GM19099 (cell line): Measurements from ENCODE around the gene EPHB4.

ENCODE experiments used
- POLR2A ChIP-seq: IDR thresholded peaks from 3 replicates; pipeline ENCODE4 v1.6.1; 2011; ENCODE audit warnings: low read depth; ENCODE audit not compliant: insufficient read length; ENCODE audit errors: extremely low read depth

Gene EPHB4

DNA sequence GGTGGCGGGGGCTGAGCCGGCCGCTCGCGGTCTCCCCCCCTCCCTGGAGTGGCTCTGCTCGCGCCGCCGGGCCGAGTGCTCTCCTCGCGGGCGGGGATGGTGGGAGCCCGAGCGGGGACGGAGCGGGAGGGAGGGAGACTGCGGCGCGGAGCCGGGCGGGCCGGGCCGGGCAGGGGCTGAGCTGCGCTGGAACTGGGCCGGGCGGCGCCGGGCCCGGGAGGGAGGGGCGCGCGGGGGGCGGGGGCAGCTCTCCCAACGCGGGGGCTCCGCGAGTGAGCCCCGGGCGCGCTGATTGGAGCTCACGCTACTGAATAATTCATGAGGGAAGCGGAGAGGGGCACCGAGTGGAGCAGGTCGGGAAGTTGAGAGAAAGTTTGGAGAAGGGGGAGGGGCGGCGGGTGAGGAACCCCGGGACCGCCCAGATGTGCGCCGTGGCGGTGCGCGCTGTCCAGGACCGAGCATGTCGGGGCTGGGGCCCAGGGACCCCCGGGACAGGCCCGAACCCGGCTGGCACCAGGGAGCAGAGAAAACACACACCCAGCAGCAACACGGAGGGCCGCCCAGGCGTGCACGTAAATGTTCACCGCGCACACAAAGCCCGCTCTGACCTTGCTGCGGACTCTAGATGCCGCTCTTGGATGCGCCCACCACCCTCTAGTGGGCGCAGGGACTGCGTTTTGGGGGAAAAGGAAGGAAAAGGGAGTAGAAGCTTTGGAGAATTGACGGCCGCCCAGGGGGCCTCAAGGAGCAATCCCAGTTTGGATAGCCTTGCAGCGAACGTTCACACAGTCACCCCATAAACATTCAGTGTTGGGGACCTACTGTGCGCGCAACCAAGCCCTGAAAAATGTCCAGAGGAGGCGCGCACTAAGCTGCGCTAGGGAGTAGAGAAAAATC lies at the start of gene EPHB4:
TSS of gene EPHB4 (minus strand) at position 194 of the 897 bp plus-strand sequence. CDS start 493 bp downstream, outside the sequence.
- TF ChIP-seq POLR2A: no peak

DNA sequence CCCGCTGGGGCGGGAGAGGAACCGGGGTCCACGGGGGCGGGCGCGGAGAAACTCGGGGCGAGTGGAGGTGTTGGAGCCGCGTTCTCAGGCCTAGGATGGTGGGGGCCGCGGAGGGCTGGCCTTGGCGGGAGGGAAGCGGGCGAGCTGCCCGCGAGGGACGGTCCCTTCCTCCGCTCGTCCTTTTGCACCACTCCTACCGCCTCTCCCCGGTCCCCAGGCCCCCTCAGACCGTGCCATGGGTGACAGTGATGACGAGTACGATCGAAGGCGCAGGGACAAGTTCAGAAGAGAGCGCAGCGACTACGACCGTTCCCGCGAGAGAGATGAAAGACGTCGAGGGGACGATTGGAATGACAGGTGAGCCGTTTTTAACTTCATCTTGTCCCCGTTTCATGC lies 48.0 kb upstream of the EPHB4 start:
- no peak for TF ChIP-seq POLR2A

DNA sequence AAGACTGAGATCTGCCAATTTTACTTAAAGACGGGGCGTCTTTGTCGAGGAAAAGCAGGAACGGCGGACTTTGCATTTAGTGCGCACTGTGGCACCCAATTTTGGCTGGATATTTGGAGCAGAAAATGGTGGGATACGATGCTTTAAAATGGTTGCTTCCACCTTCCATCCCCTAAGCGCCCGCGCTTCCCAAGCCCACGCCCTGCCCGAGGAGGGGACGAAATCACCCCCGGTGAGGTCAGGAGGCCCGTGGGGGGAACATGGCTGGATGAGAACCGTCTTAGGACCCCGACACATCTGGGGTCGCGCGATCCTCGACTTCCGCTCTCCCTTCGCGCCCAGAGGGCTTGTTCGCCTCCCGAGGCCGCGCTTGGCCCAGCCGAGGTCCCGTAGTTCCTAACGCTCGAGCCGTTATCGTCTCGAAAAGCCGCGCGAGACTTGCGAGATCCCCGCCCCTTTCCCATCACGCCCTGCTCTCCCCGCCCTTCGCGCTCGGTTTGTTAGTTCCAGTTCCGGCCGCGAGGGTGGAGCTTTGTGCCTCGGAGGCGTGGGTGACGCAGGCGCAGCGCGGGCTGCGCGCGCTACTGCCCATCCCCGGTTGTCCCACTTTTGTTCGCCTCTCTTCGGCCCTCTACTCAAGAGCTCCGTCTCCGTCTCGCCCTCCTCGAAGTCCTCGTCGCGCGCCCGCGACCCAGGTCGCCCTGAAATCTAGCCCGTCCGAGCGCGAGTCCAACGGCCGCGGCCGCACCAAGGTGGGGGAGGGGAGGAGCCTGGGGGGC lies 47.4 kb upstream of the EPHB4 start, which contains the start of gene SRRT:
TSS of gene SRRT (plus strand) at position 527 of the 779 bp plus-strand sequence. CDS start 488 bp downstream, outside the sequence.
- peak; percentile 96 for TF ChIP-seq POLR2A

DNA sequence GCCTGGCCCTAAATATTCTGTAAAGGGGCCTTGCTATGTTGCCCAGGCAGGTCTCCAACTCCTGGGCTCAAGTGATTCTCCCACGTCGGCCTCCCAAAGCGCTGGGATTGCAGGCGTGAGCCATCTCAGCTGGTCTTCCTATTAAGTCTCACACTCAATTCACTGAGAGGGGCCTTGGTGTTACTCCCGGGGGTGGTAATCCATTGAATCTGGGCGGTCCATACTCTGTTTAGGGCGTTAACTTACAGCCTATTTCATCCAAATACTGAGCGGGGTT lies 46.9 kb upstream of the EPHB4 start:
- TF ChIP-seq POLR2A: no peak

DNA sequence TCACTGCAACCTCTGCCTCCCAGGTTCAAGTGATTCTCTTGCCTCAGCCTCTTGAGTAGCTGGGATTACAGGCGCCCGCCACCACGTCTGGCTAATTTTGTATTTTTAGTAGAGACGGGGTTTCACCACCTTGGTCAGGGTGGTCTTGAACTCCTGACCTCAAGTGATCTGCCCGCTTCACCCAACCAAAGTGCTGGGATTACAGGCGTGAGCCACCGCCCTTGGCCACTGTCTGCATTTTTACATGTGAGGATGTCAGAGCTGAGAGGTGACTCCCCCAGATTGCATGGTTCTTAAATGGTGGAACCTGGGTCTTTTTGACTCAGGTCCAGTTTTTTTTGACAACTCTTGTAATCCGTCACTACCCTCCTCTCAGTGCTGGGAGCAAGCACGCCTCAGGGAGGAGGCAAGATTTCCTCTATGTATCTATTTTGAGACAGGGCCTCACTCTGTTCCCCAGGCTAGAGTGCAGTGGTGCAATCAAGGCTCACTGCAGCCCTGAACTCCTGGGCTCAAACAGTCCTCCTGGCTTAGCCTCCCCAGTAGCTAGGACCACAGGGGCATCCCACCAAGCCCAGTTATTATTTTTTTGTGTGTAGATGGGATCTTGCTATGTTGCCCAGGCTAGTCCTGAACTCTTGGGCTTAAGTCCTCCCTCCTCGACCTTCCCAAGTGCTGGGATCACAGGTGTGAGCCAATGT lies 46.4 kb upstream of the EPHB4 start:
- TF ChIP-seq POLR2A: no peak

DNA sequence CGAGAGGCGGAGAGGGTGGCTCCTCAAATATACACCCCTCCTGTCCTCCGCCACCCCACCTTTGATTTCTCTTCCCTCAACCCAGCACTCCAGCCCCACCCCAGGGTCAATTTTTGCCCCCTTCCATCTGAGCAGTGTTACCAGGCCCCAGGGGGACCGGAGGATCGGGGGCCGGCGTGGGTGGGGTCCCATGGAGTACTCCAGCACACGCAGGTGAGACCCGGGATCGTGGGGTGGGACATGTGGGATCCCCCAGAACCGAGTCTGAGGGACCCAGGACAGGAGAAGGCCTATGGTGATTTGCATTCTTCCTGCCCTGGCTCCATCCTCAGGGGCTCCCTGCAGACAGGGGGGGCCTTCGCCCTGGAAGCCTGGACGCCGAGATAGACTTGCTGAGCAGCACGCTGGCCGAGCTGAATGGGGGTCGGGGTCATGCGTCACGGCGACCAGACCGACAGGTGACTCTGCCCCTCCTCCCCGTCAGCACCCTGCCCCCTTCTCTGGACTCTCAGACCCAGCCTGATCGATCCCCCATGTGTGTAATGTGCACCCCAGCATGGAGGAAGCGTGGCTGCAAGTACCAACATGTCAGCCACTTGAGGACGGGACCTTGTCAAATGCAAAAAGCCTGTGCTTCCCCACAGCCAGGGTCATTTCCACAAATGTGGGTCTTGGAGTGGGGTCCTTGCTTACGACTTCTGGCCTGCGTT lies 40.6 kb upstream of the EPHB4 start:
- no peak for TF ChIP-seq POLR2A

DNA sequence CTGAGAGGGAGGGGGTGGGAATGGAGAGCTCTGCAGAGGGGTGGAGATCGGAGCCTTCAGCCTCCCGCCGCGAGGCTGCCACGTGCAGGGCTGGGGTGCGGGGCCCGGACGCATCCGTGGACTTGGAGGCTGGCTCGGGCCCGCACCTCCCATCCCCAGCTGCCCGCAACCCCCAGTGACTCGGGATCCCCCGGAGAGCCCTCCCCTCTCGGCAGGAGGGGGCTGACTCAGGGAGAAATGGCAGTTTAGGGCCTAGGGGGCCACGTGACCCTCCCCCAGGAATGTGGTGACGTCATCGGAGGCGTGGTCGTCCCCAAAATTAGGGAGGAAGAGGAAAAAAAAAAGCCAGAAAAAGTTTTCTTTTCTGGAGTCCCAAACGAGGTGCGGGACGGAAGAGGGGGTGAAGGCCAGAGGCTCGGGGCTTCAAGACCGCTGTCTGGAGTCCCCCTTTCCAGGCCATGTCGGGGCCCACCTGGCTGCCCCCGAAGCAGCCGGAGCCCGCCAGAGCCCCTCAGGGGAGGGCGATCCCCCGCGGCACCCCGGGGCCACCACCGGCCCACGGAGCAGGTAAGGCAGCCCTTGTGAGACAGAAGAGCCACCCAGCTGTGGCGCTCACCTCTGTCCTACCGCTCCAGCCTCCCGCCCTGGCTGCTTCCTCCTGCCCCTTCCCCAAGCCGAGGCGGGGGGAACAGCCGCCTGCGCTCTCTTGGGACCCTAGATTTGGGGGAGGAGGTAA lies 39.9 kb upstream of the EPHB4 start, which contains the start of gene TRIP6:
TSS of gene TRIP6 (plus strand) at position 348 of the 736 bp plus-strand sequence. CDS start at position 459, 111 bp downstream.
- peak; percentile 54 for TF ChIP-seq POLR2A

DNA sequence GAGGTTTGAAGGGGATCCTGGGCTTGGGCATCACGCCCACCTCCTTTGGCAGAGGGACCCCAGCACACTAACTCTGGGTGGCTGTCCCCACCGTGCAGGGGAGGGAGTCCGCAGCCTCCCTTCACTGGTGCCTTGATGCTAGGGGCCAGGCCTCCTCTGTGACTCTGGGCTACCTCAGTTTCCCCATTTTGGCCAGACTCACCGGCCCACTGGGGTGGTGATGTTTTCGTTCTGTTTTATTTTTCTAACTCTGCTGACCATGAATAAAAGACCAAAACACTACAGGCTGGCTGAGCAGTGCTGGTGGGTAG lies 39.4 kb upstream of the EPHB4 start:
- TF ChIP-seq POLR2A: no peak

DNA sequence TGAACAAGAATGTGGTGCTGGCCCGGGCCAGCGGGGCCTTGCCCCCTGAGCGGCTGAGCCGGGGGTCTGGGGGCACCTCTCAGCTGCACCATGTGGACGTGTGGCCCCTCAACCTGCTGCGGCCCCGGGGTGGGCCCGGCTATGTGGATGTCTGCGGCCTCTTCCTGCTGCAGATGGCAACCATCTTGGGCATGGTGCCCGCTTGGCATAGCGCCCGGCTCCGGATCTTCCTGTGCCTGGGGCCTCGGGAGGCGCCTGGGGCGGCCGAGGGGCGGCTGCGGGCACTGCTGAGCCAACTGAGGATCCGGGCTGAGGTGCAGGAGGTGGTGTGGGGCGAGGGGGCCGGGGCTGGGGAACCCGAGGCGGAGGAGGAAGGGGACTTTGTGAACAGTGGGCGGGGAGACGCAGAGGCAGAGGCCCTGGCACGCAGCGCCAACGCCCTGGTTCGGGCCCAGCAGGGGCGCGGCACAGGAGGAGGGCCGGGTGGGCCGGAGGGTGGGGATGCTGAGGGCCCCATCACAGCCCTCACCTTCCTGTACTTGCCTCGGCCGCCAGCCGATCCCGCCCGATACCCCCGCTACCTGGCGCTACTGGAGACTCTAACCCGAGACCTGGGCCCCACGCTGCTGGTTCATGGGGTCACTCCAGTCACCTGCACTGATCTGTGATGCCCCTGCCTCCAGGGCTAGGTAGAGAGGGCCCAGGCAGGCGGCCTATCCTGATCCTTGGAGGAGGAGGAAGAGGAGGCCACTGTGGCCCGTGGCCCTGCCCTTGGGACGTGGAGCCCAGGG lies 38.8 kb upstream of the EPHB4 start:
- TF ChIP-seq POLR2A: no peak

DNA sequence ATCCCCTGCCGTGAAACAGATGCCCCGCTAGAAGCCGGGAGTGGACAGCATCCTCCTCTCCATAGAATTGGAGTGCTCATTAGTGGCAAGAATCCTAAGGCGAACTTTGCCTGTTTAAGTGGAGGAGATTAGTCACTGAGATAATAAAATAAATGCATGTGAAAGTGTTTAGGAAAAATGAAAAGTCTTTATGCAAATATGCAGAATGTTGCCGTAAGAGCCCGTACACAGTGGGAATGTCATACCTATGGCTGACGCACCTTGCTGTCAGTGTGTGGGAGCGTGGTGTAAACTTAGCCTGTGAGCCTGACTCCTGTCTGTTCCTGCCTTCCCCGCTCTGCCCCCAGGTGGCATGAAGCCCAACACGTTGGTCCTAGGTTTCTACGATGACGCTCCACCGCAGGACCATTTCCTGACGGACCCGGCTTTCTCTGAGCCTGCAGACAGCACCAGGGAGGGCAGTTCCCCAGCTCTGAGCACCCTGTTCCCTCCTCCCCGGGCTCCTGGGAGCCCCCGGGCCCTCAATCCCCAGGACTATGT lies 38.1 kb upstream of the EPHB4 start:
- TF ChIP-seq POLR2A: no peak

DNA sequence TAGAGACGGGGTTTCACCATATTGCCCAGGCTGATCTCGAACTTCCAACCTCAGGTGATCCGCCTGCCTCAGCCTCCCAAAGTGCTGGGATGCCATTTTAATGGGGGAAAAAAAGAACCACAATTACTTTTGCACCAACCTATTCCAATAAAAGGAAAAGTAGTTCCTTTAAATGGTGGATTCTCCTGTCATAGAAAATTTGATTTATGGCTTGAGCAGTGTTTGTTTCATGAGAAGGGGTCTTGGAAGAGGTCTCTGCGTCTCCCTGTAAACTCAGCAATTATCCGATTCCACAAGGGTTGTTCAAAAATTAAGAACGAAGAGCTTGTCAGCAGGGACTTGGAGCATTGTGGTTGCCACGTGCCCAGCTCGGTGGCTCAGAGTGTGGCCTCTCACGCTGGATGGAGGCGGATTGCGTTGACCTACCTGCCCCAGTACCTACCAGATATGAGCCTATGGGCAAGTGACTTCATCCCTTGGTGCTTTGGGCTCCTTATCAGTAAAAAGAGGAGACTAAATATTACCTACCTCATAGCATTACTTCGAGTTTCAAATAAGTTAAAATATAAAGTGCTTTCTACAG lies 37.0 kb upstream of the EPHB4 start:
- TF ChIP-seq POLR2A: no peak

DNA sequence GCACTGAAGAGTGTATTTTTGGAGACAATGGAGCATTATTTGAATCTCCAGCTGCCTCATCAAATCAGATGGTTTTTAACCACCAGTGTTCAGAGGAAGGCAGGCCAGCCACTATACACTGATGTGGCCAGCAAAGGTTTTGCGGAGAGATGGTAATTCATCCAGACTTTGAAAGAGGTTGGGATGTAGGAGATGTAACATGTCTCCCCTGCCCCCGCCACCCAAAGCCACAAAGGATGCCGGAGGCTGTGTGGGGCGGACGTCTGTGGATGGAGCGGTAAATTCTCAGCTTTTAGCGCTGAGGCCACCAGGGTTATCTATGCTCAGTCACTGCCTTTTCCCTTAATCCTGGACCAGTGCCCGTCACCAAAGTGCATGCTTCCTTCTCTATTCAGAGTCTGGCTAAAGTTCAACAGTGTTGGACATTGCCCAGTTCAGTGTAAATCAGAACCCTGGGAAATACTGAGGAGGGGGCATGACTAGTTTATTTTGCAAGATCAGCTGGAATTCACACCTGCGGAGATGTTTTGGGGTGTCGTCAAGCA lies 36.2 kb upstream of the EPHB4 start:
- TF ChIP-seq POLR2A: no peak

DNA sequence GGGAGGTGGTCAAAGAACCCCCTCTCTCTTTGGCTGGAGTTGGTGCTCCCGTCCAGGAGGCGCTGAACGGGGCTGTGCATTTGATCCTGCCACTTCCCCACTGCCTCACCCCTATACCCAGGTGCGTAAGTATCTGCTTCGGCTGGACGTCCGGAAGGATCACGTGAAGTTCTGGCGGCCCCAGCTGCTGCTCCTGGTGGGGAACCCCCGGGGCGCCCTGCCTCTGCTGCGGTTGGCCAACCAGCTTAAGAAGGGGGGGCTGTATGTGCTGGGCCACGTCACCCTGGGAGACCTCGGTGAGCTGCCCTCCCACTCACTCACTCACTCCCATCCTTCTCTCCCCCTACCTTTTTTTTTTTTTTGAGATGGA lies 34.3 kb upstream of the EPHB4 start:
- no peak for TF ChIP-seq POLR2A
